Stimulated activated CD4-positive, alpha-beta T cell treated with anti-CD3 and anti-CD28 coated beads, Interleukin-4, amount 100 ng/mL, for 24 hours (primary cell): Measurements from ENCODE around the gene AIFM1.
A peak's percentile ranks its signal among the peaks of the same experiment; 100 is the strongest.

Experiments used
- DNase-seq: peaks from one replicate; pipeline ENCODE4 v3.0.0-alpha.2; 2020

Gene AIFM1

DNA sequence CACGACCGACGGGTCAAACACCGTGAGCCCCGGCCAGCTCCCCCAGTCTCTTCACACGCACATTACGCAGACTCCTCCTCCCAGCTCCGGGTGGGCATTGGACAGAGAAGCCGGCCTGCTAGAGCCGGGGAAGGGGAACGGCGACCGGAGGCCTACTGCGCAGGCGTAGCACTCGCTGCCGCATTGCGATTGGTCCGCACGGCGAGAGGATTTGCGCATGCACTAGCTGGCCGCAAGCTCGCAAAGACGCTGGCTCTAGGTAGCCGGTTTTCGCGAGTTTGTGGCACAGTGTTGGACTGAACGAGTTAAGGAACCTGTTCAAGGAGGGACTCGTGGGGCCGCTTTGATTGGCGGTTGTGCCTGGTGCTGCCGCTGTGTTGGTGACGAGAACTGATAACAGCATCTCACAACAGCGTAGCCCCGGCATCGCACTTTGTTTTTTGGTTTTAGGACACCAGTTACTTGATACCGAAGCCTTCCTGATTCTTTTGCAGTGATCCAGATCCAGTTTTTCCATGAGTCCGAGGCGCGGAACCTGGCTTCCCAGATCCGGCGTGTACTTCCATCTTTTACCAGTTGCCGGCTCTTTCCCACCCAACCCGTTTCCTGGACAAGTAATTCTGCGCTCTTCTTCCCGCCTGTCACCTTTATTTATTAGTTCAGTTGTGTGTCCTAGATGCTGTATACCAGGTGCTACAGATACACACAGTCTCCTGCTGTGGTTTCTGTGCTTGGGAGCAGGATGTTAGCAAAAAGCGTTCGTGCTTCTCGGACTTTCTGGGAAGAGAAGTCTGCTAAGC, at the start of gene AIFM1:
Gene AIFM1 (minus strand): TSS at position 139 of the 800 bp plus-strand sequence. CDS start 185 bp downstream, outside the sequence.
- peak; percentile 88 for DNase-seq

DNA sequence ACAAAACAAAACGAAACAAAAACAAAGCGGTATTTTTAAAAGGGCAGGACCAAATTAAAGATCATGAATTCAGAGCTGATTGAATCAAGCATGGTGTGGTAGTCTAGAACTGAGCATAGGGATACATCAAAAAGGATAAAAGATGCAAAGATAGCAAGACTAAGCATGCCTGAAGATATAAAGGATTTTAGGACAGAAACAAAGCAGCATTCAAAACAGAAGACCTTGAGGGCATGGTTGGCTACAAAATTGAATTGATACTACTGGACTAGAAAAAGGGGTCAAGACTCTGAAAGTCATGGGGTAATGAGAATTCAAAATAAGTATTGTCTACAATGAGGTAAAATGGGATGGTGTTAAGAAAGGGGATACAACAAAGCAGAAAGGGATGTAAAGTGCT, 47.7 kb upstream of the AIFM1 start:
- no peak for DNase-seq

DNA sequence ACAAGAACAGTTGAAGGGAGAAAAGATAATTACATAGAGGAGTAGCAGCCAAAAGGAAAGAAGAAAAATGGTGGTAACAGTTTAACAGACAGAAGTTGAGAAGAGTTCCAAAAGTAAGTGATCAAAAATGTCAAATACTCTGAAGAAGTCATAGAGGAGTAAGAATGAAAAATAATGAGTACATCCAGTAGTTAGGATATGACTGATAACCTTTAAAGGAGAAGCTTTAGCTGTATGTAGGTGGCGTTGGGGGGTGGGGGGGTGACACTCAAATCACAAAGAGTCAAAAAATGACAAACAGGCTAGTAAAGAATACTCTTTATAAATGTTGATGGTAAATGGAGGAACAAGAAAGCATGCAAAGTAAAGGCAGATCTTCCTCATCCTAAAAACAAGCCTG, 46.7 kb upstream of the AIFM1 start:
- DNase-seq = no peak

DNA sequence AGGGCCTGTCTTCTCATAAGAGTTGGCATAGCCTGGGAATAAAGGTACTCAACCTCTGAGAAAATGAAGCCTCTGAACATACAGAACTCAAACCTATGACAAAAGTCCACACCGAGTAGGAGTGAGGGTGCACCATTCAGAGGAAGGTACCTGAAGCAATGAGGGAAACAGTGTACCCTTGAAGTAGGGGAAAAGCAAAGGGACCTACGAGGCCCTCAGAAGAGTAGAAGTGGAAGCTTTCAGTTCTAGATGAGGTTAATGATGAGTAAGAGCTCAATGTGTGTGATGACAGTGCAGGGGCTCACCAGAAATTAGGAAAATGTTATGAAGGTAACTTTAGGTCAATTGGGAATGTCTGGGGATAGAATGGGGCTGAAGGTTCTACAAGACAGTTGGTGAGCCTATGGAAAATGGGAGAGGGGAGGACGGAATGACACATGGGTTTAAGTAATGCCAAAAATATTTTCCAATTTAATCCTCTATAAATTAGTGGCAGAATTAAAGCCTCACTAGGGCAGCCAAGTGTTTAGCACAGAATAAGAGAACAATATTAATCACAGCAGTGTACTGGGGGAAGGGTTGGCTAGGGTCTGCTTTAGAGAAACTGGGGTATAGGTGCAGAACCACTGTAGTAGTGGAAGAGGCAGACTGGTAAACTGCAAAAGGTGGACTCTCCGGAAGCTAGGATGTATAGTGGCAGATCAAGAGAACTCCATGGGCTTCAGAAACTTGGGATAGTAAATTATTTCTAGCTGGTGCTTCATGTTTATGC, 46.0 kb upstream of the AIFM1 start:
- DNase-seq = no peak

DNA sequence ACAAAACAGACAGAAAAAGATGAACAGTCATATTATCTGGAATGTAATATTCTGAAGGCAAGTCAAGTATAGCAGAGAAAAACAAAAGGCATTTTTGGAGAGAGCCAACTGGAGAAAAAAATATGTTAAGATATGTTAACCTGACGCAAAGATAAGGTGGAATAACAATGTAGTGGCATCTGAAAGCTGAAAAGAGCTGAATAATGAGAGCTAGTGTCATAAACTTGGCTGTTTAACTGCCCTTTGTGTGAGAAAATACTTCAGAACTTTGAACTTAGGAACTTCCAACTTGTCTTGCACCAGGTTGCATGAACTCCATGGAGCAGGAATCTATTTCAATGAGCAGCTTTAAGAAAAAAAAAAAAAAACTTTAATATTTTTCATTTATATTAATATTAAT, 39.0 kb upstream of the AIFM1 start:
- no peak for DNase-seq

DNA sequence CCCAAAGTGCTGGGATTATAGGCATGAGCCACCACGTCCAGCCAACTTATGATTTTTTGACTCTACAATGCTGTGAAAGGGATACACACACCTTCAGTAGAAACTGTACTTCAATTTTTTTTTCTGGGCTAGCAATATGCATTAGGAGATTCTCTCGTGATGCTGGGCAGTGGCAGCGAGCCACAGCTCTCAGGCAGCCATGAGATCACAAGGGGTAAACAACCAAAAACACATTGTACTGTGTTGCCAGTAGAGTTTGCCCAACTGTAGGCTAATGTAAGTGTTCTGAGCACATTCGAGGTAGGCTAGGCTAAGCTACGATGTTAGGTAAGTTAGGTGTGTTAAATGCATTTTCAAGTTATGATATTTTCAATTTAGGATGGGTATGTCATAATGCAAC, 31.8 kb upstream of the AIFM1 start:
- no peak for DNase-seq

DNA sequence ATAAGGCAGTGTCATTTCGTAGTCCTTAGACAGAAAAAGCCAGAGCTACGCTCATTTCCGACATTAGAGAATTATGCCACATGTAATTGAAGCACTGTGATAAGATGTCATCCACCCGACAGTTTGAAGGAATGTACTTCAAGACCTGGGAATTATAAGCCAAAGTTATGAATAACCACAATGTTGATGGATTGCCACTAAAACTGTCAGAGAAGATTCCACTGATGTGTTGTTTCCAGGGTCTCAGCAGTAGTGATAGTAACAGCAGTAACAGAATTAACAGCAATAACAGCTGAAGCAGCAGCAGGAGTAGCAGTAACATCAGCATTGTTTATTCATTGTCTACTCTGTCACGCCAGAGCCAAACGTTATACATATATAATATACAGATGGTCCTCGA, 30.8 kb upstream of the AIFM1 start:
- DNase-seq = no peak

DNA sequence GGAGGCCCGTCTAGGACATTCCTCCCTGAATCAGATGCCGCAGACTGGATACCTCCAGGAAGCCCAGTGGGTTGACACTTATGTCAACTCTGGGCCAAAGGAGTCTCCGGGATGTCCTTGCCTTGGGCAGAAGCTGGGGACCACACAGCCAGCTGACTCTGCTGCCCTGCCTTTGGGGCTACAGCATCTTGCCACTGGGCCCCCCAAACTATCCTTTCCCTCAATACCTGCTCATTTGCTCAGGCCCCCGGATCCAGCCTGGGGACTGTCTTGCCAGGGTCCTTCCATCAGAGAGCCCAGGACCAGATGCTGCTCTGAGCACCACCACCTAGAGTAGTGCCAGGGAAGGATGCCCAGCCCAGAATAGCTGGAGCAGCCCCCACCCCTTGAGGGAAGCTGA, 25.2 kb upstream of the AIFM1 start:
- no peak for DNase-seq

DNA sequence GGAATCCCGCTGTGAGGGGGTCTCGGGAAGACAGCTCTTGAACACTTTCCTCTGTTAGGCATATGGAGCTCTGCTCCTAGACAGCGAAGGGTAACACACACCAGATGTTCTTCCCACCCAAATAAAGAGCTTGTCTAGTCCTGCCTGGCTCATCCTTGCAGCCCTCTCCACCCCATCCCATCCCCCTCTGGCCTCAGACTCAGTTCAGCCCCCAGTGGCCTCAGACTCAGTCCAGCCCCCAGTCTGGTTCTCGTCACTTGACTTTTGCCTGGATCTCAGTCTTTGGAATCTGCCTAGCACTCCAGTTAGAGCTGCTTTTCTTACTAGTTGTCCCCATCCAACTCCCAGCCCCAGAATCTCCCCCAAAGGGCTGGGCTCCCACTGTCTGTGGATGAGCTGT, 21.0 kb upstream of the AIFM1 start:
- no peak for DNase-seq

DNA sequence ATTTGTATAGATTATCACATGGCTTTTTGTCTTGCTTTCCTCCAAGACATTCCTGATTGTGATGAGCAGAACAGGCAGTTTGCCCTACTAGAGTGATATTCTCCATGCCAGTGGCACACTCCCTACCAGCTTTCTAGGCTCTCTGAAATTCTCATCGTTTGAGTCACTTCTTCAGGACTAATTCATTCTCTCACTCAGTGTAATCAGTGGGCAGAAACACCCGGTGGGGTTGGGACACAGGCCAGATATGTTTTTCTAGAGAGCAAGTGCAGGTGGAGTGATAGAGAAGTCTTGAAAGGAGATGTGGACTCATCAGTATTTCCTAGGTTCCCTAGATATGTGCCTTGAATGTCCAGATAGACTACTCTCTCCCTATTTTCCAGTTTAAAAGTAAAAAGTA, 19.2 kb upstream of the AIFM1 start:
- no peak for DNase-seq

DNA sequence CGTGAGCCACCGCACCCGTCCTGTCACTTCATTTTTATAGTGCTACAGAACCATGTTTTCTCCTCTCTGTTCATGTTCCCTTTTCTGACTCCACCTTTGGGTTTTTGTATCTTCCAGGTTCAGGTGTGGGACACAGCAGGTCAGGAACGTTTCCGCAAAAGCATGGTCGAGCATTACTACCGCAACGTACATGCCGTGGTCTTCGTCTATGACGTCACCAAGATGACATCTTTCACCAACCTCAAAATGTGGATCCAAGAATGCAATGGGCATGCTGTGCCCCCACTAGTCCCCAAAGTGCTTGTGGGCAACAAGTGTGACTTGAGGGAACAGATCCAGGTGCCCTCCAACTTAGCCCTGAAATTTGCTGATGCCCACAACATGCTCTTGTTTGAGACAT, 18.5 kb upstream of the AIFM1 start:
- no peak for DNase-seq

DNA sequence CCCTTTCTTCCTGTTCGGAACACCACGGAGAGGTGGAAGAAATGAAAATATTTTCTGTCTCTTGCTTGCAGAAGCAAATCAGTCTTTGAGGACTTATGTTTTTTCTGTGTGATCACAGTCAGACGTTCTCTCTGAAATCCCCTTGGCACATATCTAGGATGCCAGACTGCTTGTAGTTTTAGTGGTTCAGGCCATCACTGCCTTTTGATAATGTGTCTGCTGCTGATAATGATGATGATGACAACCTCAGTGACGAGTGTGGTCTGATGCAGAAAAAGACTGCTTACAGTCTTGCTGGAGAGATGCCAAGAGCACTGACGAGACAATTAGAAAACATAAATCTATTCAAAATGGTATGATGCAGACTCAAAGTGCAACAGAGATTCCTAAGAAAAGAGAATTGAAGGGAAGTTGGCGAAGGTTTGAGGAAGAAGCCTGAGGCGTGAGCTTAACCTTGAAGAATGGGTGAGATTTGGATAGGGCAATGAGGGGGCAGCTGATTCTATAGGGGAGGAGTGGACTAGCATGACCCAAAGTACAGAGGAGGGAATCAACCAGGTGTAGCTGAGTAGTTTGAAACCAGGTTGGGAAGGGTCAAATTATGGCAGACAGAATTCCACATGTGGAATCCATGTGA, 14.1 kb upstream of the AIFM1 start:
- DNase-seq = no peak

DNA sequence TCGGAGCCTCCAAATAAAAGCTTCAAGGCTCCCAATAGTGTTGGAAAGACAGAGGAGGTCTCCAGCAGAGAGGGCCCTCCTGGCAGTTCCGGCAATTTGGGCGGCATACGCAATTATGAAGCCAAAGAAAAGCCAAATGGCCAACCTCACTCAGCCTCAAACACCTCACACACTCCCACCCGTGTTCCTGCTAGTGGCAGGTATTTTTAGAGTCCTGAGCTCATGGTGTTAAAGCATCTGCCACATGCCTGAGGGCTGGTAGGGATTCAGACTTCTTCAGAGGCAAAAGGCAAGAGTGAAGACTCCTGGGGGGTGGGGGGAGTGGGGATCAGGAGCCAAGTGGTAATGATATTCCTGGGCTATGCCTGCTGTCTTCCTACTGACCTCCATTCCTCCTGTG, 13.5 kb upstream of the AIFM1 start:
- DNase-seq = no peak

DNA sequence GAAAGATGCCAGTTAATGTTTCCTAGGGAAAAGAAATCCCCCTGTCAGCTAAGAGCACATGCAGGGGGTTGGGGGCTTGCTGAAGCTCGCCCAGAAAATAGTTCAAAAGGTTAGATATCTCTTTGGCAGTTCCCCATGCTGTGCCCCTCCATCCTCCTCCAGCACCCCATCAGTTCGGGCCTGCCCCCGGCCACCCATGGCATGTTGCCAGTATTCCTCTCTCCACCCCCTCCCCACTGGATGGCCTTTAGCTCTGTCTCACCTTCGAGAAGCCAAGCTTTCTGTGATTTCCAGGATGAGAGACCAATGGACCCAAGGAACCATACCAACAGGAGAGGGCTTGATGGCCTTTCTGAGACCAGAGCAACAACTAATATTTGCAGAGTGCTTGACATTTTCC, 11.3 kb upstream of the AIFM1 start:
- no peak for DNase-seq

DNA sequence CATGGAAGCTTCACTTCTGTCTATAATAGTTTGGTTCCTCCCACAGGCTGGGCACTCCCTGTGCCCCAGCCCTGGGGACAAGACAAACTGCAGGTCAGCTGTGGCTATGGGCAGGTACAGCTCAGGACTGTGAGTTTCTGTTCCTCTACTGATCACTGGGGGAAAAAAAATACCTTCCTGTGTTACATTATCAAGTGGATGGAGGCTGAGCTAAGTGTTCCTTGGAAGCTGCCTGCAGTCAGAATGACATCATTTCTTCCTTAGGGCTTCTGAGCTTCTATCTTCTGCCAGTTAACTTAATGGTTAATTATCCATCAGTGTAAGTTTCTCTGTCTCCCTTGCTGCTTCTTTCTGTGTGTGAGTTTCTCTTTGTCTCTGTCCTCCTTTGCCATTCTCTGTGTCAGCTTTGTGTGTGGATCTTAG, 10.7 kb upstream of the AIFM1 start:
- no peak for DNase-seq

DNA sequence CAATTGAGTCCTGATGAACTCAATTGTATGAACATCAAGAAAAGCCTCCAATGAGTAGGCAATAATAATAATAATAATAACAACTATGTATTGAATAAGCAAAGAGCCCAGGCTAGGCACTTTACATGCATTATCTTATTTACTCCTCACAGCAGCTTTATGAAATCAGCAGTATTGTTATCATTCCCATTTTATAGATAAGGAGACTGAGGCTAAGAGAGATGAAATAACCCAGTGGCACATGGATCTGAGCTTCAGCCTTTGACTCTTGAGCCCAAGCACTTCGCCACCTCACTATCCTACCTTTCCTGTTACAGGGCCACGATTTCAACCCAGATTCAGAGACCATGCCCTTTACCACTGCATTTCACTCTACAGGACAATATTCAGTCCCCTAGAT, 9.3 kb upstream of the AIFM1 start:
- DNase-seq = no peak

DNA sequence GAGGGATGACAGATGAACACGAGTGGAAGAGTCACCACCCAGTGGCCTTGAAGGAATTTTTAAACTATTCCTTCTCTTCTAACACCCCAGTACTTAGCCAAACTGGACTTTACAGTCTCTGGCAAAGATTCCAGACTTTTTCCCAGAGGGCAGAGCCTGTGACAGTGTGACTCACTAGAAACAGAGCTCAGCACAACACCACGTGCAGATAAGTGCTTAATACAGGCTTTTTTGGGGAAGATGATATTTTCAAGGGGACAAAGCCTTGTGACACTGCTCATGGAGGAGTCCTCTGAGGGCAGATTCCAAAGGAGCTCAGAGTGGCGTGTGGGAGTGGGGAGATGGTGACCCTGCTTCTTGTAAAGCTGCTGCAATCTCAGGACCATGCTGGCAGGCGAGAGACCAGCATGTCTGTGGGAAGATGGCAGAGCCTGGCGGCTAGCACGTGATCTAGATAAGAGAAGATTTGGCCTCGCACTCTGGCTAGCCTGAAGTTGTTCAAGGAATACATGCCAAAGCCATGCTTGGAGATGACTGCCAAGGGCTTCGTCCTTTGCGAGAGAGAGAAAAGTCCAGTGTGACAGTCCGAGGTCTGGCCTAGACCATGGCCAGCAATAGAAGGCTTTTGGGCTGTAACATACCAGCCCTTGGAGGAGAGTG, 8.5 kb upstream of the AIFM1 start:
- DNase-seq = no peak

DNA sequence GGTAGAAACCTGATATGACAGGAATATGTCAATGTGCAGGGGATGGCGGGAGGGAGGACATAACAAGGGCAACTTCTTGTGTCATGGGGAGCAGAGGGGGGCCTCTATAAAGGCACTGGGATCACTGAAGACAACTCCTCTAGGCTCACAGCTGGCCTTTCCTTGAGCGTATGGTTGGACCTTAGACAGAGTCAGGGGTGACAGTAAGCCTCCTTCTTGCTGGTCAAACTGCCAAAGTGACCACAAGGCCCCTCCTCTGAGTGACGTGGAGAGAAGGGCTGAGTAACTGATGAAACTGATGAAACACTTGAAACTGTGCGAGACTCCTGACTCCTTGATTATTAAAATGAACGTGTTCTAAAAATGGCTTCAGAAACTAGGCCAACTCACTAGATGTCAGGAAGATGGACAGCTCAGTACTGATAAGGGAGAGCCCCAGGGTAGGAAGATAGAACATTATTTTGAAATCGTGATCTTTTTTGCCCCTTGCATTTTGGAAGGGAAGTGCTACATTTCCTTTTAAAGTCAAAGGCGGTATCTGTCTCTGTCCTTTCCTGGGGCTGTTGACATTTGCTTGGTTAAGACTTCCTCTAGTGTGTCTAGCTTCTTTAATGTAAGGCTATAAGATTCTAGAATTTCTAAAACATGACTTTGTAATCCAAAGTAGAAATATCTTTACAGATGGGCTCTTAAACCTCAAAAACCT, 7.7 kb upstream of the AIFM1 start:
- DNase-seq = peak; percentile 39

DNA sequence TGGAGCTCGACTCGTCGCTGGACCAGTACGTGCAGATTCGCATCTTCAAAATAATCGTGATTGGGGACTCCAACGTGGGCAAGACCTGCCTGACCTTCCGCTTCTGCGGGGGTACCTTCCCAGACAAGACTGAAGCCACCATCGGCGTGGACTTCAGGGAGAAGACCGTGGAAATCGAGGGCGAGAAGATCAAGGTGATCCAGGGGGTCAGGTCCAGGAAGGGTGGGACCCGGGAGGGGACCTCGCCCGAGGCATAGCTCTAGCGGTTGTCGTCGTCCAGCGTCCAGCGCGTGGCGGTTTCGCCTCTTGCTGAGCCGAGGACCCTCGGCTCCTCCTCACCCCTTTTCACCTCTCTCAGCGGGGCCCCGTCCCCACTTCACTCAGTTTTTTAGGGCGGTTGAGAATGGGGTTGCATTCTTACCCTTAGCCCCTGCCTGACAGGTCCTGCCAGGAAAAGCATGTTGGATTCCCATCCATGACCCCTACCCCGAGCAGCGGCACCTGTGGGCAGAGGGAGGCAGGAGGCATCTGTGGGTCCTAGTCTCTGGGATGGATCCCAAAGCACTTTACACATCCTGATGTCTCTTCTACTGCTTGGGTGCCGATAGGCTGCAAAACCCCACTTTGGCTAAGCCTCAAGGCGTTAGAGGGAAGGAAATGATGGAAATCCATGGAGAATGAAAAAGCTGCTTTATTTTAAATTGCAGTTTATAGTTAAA, 6.6 kb upstream of the AIFM1 start:
- no peak for DNase-seq

DNA sequence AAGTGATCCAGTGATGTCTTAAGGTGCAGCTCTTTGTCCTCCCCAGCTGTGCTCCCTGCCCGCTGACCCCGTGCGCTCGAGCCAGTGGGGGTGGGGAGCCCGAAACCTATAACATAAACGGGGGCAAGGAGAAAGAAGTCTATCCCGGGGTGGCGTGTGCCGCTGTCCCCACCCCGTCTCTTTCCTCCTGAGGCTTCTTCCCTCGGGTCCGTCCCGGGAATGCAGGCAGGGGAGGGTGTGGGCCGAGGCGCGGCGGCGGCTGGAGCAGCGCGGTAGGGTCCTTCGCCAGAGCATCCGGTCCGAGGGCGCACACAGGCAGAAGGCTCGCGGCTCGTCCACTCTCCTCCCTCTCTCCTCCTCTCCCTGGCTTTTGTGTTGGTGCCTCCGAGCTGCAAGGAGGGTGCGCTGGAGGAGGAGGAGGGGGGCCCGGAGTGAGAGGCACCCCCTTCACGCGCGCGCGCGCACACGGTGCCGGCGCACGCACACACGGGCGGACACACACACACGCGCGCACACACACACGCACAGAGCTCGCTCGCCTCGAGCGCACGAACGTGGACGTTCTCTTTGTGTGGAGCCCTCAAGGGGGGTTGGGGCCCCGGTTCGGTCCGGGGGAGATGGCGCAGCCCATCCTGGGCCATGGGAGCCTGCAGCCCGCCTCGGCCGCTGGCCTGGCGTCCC, 5.9 kb upstream of the AIFM1 start, which contains the start of gene RAB33A:
Gene RAB33A (plus strand): TSS at position 517 of the 681 bp plus-strand sequence. CDS start 101 bp downstream, at position 618.
- DNase-seq = peak; percentile 33

DNA sequence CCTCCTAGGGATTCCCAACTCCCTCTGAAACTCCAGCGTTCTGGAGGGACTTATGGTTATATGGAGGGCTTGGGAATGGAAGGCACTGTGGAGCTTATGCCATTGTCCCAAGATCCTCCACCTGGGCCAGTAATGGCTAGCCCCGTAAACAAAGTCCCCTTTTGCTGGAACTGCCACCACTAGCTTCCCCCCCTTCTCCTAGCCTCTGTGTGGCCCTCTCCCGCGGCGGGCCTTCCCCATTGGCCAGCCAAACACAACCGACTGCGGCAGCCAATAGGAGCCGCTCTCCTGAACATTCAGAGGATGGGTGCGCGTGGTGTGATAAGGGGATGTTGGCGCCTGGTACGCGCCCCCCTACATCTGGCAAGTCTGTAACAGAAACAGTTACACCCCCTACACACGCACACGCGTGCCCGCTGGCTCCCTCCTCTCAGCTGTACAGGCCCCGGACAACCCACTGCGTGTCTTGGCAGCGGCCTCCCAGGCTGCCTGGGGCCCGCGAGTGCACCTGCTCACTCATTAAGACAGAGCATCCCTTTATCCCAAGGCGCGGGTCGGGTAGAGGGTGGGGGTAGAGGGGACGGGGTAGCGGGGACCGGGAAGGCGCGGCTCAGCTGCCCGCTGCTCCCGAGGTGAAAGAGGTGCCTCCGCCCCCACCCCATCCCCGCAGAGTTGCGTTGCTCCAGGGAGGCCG, 5.3 kb upstream of the AIFM1 start:
- peak; percentile 64 for DNase-seq
